CD4-positive, alpha-beta T cell treated with Interleukin-2 at 100 ng/mL for 4 hours (primary cell): ENCODE measurements around the gene MIDN.

Experiments used
- DNase-seq: peaks from one replicate; pipeline ENCODE4 v3.0.0-alpha.2; 2020; ENCODE audit warnings: low spot score

The MIDN gene

GRCh38 chr19:1270854-1271527 lies 22.6 kb downstream of the MIDN start:
- DNase-seq, result no peak

DNA sequence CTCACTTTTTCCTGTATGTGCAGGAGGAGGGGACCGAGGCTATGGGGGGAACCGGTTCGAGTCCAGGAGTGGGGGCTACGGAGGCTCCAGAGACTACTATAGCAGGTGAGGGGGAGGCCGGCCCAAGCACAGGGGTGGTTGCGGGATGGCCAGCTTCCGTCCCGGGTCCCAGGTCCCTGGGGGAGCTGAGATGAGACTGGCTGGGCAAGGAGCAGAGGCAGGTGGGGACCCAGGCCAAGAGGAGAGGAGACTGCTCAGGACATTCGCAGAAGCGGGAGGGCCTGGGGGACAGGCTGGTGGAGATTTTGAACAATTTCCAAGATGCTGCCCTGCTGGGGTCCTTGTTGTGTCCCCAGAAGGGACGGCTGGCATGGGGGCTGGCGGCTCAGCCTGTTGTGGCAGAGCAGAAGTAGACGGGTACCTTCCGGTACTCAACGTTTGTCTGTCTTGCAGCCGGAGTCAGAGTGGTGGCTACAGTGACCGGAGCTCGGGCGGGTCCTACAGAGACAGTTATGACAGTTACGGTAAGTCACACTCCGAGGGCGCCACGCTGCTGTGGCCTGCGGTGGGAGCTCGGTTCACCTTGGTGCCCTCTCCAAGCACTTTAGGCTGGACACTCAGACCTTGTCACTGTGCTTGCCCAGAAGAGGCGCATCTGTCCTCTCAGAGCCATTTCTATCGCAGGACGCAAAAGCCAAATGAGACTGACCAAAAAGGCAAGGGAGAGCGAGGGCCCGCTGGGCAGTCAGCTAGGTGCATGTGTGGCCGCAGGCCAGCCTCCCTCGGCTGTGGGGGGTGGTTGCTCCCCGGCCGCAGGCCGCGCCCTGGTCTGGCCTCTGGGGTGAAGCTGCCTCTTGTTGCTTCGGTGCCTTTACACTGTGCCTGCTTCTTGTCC lies 23.4 kb downstream of the MIDN start:
- DNase-seq, result no peak

DNA sequence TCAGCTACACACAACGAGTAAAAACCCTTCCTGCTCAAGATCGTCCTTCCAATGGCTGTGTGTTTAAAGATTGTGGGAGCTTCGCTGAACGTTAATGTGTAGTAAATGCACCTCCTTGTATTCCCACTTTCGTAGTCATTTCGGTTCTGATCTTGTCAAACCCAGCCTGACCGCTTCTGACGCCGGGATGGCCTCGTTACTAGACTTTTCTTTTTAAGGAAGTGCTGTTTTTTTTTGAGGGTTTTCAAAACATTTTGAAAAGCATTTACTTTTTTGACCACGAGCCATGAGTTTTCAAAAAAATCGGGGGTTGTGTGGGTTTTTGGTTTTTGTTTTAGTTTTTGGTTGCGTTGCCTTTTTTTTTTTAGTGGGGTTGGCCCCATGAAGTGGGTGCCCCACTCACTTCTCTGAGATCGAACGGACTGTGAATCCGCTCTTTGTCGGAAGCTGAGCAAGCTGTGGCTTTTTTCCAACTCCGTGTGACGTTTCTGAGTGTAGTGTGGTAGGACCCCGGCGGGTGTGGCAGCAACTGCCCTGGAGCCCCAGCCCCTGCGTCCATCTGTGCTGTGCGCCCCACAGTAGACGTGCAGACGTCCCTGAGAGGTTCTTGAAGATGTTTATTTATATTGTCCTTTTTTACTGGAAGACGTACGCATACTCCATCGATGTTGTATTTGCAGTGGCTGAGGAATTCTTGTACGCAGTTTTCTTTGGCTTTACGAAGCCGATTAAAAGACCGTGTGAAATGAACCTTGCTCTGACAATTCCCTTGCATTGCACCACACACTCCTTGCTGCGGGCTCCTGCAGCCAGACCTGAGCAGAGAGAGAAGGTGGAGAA lies 24.3 kb downstream of the MIDN start:
- DNase-seq, result no peak

DNA sequence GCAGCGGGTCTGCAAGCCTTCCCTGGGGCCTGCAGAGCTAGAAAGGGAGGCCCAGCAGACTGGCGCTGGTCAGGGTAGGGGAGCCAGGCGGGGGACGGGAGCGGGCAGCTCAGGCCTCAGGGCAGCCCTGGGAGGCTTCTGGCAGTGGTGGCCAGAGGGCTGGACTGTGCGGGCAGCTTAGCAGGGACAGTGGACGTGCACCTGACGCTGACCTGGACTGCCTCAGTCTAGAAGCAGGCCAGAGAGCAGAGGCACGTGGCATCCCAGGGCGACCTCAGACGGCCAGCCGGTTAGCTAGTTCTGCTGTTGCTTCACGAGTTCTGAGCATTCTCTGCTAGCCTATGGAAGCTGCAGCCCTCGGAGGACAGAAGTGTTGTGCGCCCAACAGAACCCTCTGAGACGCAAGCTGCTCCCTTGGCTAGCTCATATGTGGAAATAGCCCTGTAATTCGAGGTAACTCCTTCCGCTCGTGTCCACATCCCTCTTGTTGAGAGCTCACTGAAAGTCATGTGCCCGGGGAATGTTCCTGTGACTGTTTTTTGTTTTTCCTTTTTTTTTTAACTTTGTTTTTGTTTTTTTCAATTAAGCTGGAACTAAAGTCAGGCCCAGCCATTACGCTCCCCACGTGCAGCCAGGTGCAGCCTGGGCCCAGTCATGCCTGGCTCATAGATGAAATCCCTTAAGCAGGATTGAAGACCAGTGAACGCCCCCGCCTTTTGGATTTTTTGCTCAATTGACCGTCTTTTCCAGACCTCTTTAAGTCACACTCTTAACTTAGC lies 25.1 kb downstream of the MIDN start:
- DNase-seq, result no peak

DNA sequence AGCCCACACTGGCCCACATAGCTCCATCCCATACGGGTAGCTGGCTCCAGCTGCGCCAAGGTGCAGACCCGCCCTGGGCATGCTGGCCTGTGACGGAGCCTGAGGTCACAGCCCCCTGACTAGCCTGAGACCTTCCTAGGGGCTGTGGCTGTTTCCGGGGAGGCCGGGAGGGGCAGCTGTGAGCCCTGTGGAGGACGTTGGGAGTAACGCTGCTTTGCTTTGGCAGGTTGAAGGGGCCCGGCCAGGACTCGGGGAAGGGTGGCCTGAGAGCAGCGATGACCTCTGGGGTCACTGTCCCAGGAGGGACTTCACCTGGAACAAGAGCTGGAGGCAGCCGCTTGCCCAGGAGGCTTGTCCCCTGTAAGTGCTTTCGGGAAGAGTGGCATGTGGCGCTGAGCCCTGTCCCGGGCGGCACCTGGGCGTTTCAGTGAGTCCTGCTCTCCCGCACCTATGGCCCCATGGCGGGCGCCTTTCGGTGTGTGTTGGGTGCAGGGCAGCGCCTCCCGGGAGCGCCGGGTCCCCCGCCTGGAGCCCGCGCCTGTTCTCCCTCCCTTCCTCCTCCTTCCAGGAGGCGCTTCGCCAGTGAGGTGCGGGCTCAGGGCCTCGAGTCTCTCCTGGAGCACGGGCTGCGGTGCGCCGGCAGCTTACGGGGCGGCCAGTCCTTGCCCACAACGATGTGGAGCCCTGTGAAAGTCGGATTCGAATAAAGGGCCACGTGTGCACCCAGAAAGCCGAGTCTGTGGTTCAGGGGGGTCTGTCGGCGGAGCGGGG lies 25.9 kb downstream of the MIDN start:
- no peak for DNase-seq

GRCh38 chr19:1274852-1275259 lies 26.5 kb downstream of the MIDN start:
- DNase-seq, result no peak

- DNase-seq, result peak; percentile 95
Observed at GRCh38 chr19:1275260-1275975, 27.0 kb downstream of the MIDN start, which contains the start of gene FAM174C. FAM174C (plus strand) TSS chr19:1275530; CDS start chr19:1275550, 20 bp downstream.

- no peak for DNase-seq
Observed at GRCh38 chr19:1275976-1276627, 27.7 kb downstream of the MIDN start.

GRCh38 chr19:1276628-1277022 lies 28.2 kb downstream of the MIDN start:
- DNase-seq, result peak; percentile 27

DNA sequence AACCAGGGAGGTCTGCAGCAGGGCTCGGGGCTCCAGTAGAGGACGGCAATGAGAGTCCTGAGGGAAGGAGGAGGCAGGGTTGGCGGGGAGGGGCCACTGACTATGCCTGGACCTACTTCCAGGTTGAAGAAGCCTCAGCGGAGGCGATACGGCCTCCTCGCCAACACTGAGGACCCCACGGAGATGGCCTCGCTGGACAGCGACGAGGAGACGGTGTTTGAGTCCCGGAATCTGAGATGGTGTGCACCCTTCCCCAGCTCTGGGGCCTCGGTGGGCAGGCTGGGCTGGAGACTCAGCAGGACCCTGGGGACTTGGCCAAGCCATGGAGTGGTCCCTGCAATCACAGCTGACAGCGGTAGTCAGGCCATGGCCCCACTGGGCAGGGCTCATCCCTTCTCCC lies 28.7 kb downstream of the MIDN start:
- DNase-seq, result no peak

DNA sequence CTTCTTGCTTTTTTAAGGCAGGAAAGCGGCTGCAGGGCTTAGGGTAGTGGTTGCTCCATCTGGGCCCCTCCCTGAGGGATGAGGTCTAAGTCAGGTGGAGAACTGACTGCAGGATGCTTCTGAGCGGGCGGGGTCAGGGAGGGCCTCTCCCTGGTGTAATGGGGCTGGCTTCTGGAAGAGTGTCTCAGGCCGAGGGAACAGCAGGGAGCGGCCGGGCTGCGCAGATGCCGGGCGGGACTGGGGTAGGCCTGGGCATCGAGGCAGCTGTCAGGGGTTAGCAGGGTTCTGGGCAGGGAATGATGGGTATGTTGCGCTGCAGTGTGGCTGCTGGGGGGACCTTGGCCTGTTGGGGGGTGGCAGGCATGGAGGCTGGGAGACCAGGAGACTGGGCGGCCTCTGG lies 29.7 kb downstream of the MIDN start:
- no peak for DNase-seq

- DNase-seq, result no peak
Observed at GRCh38 chr19:1278713-1279660, 30.6 kb downstream of the MIDN start.

DNA sequence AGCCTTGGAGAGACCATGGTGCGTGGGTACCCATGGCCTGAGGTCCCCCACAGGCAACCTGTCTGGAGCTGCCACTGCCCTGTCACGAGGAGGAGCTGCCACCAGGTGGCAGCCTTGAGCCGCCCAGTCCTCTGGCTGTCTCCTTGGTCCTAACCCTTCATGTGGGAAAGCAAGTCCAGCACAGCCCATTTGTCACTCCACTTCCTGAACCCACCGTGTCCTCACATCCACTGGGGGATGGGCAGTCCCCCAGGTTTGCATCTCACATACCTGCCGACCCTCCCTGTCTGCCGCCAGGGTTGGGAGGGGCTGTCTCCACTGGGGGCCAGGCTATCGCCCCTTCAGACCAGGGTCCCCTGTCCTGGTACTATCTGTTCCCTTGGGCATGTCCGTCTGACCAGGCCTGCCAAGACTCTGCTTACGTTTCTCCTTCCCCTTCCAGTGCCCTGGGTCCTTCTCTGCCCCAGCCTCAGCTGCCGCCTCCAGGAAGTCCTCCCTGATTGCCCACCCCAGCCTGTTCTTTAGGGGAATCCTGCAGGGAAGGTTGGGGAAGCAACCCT lies 31.5 kb downstream of the MIDN start:
- DNase-seq, result peak; percentile 80

- DNase-seq, result no peak
Observed at GRCh38 chr19:1280636-1281568, 32.5 kb downstream of the MIDN start.

DNA sequence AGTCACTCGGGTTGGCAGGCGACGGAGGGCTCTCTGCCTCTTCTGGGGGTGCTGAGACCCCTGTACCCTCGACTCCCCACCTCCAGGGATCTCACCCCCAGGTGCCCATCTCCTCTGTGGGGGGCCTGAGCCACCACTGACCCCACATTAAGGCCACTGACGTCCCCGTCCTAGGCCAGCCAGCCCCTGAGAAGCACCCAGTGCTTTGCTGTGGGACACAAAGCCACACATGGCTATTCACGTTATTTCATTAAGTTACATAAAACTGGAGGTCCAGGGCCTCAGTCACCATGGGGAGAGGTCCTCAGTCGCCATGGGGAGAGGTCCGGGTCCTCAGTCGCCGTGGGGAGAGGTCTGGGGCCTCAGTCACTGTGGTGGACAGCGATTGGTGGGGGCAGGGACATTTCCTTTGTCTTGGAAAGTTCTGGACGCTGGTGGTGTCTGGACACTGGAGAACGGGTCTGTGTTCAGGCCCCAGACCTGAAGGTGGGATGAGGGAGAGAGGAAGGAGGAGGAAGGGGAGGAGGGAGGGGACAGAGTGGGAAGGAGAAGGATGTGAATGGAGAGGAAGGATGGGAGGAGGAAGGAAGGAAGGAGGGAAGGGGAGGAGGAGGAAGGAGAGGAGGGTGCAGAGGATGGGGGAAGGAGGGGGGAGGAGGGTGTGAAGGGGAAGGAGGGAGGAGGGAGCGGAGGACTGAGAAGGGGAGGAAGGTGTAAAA lies 33.3 kb downstream of the MIDN start:
- DNase-seq, result no peak

DNA sequence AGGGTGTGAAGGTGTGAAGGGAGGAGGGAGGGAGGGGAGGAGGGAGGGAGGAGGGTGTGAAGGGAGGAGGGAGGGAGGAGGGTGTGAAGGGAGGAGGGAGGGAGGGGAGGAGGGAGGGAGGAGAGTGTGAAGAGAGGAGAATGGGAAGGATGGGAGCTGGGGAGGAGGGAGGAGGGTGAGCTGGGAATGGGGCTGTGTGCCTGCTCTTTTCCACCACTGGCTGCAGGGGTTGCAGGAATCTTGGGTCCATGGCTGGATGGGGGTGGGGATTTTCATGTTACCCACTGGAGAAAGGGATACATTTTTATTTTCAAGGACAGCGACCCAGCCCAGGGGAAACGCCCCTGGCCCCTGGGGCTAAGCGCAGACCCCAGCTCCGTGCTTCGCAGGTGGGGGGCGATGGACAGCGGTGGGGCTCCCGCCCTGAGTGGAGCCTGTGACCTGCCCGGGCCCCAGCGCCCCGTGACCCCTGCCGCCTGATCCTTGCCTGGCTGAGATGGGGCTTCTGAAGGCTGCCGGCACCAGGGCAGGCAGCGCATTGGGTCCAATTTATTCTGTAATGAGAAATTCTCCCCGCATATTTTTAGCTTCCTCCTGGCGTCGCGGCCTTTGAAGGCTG lies 34.3 kb downstream of the MIDN start:
- DNase-seq, result no peak
